NT2/D1 (cell line): ENCODE measurements around the gene TSEN2.

ENCODE experiments used
- SUZ12 ChIP-seq: IDR thresholded peaks from 2 replicates; pipeline ENCODE4 v1.6.1; 2011; ENCODE audit not compliant: insufficient read length, insufficient read depth; ENCODE audit errors: extremely low read depth
- YY1 ChIP-seq: IDR thresholded peaks from 2 replicates; pipeline ENCODE4 v1.6.1; 2011; ENCODE audit not compliant: insufficient read length, insufficient read depth
- ZNF274 ChIP-seq: IDR thresholded peaks from 2 replicates; pipeline ENCODE4 v1.6.1; 2011; ENCODE audit warnings: mild to moderate bottlenecking, low read depth, low read length

- no peak for TF ChIP-seq ZNF274
- no peak for TF ChIP-seq SUZ12
- no peak for TF ChIP-seq YY1
These were observed 21.9 kb upstream of the TSEN2 start for GRCh38 chr3:12462159-12462947.
